ENCODE data around the gene CEP104.

GRCh38 chr1:3837200-3837599 is 19.8 kb downstream of the CEP104 start:
- TF ChIP-seq PATZ1 (CRISPR knock-in tag; IDR thresholded peaks at IDR 0.05; ENCODE audit: borderline replicate concordance) (no peak), ARNTL (CRISPR knock-in tag; IDR thresholded peaks at IDR 0.05; ENCODE audit: borderline replicate concordance, low read depth) (no peak)
